A673 (cell line): Measurements from ENCODE around the gene LSM10.

Source experiments
- EZH2 ChIP-seq: fragments of 200-600 bp; sonication (generic); IDR thresholded peaks from 2 replicates; pipeline ENCODE4 v1.6.1; 2017; ENCODE audit warnings: borderline replicate concordance, low read depth, mild to moderate bottlenecking, mixed read lengths, antibody characterized with exemption, low read length; ENCODE audit not compliant: poor library complexity, severe bottlenecking
- TF ChIP-seq, protein P1 (sequence below): fragments of 300-800, 200-600 bp; sonication (generic); conservative IDR thresholded peaks from 2 replicates; pipeline ENCODE4 v1.5.1; 2017; ENCODE audit warnings: low read depth, mild to moderate bottlenecking, antibody characterized with exemption, low read length, moderate library complexity, mixed read lengths

DNA sequence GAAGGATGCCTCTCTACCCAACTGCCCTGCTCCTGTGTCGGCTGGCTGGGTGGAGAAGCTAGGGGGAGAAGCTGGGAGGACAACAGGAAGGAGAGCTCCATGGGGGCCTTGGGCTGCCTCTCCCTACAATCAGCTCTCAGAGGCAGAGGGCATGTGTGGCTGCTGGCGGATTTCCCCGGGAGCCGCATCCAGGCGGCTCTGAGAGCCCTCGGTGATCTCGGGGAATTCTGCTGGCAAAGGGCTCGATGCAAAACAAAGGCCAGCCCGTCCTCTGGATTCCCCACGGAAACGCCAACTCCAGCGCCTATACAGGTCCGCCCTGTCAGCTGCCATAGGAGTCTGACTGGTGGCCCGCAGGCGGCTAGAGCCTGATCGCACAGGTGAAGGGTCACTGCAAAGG, 47.9 kb downstream of the LSM10 start:
- TF ChIP-seq, protein P1, sequence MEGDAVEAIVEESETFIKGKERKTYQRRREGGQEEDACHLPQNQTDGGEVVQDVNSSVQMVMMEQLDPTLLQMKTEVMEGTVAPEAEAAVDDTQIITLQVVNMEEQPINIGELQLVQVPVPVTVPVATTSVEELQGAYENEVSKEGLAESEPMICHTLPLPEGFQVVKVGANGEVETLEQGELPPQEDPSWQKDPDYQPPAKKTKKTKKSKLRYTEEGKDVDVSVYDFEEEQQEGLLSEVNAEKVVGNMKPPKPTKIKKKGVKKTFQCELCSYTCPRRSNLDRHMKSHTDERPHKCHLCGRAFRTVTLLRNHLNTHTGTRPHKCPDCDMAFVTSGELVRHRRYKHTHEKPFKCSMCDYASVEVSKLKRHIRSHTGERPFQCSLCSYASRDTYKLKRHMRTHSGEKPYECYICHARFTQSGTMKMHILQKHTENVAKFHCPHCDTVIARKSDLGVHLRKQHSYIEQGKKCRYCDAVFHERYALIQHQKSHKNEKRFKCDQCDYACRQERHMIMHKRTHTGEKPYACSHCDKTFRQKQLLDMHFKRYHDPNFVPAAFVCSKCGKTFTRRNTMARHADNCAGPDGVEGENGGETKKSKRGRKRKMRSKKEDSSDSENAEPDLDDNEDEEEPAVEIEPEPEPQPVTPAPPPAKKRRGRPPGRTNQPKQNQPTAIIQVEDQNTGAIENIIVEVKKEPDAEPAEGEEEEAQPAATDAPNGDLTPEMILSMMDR, result no peak
- no peak for TF ChIP-seq EZH2
